ENCODE measurements around the gene ENDOD1. TPM values are rescaled to one million over a fixed set of nuclear protein-coding genes. Genes with fewer than 3 reads are reported as not detected.

ENDOD1 gene
- total RNA-seq, 1 donor from 2014 or later, result 32.2 TPM

- H3K4me1 ChIP-seq, result peaks cover 22% of the 10 kb centered on the region
- H3K36me3 ChIP-seq, result no peaks in the 10 kb centered on the region
- H3K9me3 ChIP-seq, result no peaks in the 10 kb centered on the region
- H3K27ac ChIP-seq, result peak overlapping the region; percentile 96
- ATAC-seq (no peak), DNase-seq (no peak)
- intact Hi-C loops (cut with DNase I), result loop anchor here (5.0 to 10.0 kb wide), 3 partner anchors 75 to 612 kb away; no protein-coding TSS in a partner anchor
- no peaks in the 10 kb centered on the region for H3K27me3 ChIP-seq
- TF ChIP-seq CTCF (IDR thresholded peaks at IDR 0.05), result no peak
- peak overlapping the region; percentile 75 for H3K4me3 ChIP-seq
These were observed 60.2 kb downstream of the ENDOD1 start for GRCh38 chr11:95149651-95150364.

GRCh38 chr11:95150956-95151684 lies 61.5 kb downstream of the ENDOD1 start:
- Histone ChIP-seq H3K4me3 (peak overlapping the region; percentile 75), H3K9me3 (no peaks in the 10 kb centered on the region), H3K27ac (peak overlapping the region; percentile 96), H3K4me1 (peaks cover 22% of the 10 kb centered on the region), H3K36me3 (no peaks in the 10 kb centered on the region), H3K27me3 (no peaks in the 10 kb centered on the region)
- peak; percentile 94 for DNase-seq
- ATAC-seq, result peak; percentile 92
- intact Hi-C loops (cut with DNase I), result loop anchor here (5.0 to 10.0 kb wide), 2 partner anchors 554 to 611 kb away; no protein-coding TSS in a partner anchor
- peak; percentile 69 for TF ChIP-seq CTCF (IDR thresholded peaks at IDR 0.05)

- H3K36me3 ChIP-seq, result no peaks in the 10 kb centered on the region
- intact Hi-C loops (cut with DNase I), result loop anchor here (5.0 to 10.0 kb wide), 2 partner anchors 552 to 609 kb away; no protein-coding TSS in a partner anchor
- H3K27ac ChIP-seq, result peak overlapping the region; percentile 19
- DNase-seq, result no peak
- H3K9me3 ChIP-seq, result no peaks in the 10 kb centered on the region
- H3K27me3 ChIP-seq, result no peaks in the 10 kb centered on the region
- no peak for TF ChIP-seq CTCF (IDR thresholded peaks at IDR 0.05)
- H3K4me3 ChIP-seq, result no peak overlapping the region
- H3K4me1 ChIP-seq, result peaks cover 13% of the 10 kb centered on the region
- no peak for ATAC-seq
These were observed 63.5 kb downstream of the ENDOD1 start for GRCh38 chr11:95152876-95153856.

GRCh38 chr11:95153857-95154246 lies 64.2 kb downstream of the ENDOD1 start:
- Histone ChIP-seq H3K36me3 (no peaks in the 10 kb centered on the region), H3K4me3 (no peak overlapping the region), H3K27me3 (no peaks in the 10 kb centered on the region), H3K27ac (peak overlapping the region; percentile 15), H3K9me3 (no peaks in the 10 kb centered on the region), H3K4me1 (peaks cover 13% of the 10 kb centered on the region)
- no peak for TF ChIP-seq CTCF (IDR thresholded peaks at IDR 0.05)
- ATAC-seq, result no peak
- DNase-seq, result no peak
- intact Hi-C loops (cut with DNase I), result loop anchor here (5.0 to 10.0 kb wide), 2 partner anchors 551 to 608 kb away; no protein-coding TSS in a partner anchor

- no peak overlapping the region for H3K27ac ChIP-seq
- intact Hi-C loops (cut with DNase I), result loop anchor here (5.0 to 10.0 kb wide), 2 partner anchors 550 to 608 kb away; no protein-coding TSS in a partner anchor
- no peaks in the 10 kb centered on the region for H3K9me3 ChIP-seq
- peaks cover 12% of the 10 kb centered on the region for H3K4me1 ChIP-seq
- TF ChIP-seq CTCF (IDR thresholded peaks at IDR 0.05), result peak; percentile 54
- H3K4me3 ChIP-seq, result no peak overlapping the region
- H3K36me3 ChIP-seq, result no peaks in the 10 kb centered on the region
- ATAC-seq (no peak), DNase-seq (no peak)
- H3K27me3 ChIP-seq, result no peaks in the 10 kb centered on the region
These were observed 64.9 kb downstream of the ENDOD1 start for GRCh38 chr11:95154514-95154913.

Data from upper lobe of right lung (tissue), 1 donor.